Mesodermal cell (in vitro differentiated cells): Measurements from ENCODE around the gene SERPINI1. TPM values are rescaled to one million over a fixed set of nuclear protein-coding genes. Genes with fewer than 3 reads are reported as not detected.

Experiments
- H3K27ac ChIP-seq: 2 replicates; pipeline ENCODE4 v1.7.0; 2013; ENCODE audit warnings: mild to moderate bottlenecking, low read depth, low read length, moderate library complexity; ENCODE audit not compliant: severe bottlenecking
- H3K36me3 ChIP-seq: 2 replicates; pipeline ENCODE4 v1.7.1; 2013; ENCODE audit warnings: mild to moderate bottlenecking, low read length, moderate library complexity; ENCODE audit not compliant: control insufficient read depth, insufficient read depth
- H3K4me1 ChIP-seq: one replicate; pipeline ENCODE4 v1.7.1; 2013; ENCODE audit warnings: mild to moderate bottlenecking, low read length; ENCODE audit not compliant: insufficient read depth, control insufficient read depth, poor library complexity, severe bottlenecking
- H3K4me3 ChIP-seq: 2 replicates; pipeline ENCODE4 v1.7.0; 2013; ENCODE audit warnings: low read length, control low read depth, mild to moderate bottlenecking; ENCODE audit not compliant: insufficient read depth, poor library complexity, severe bottlenecking; ENCODE audit errors: extremely low read depth
- H3K9me3 ChIP-seq: 2 replicates; pipeline ENCODE4 v1.7.1; 2013; ENCODE audit warnings: mild to moderate bottlenecking, low read length, moderate library complexity; ENCODE audit not compliant: control insufficient read depth
- WGBS, 2 experiments: methylation state at CpG; one replicate each; pipeline ENCODE4 v1.1.5; 2013; ENCODE audit warnings: missing lambda C conversion rate in 2 of 2; ENCODE audit not compliant: insufficient coverage in 2 of 2; 5-methylcytosine and 5-hydroxymethylcytosine counted together
- polyA plus RNA-seq, 2 experiments: library from polyadenylated mRNA; stranded (reverse); fragments of 50-300 nt; gene quantifications; one replicate each; pipeline ENCODE4 v1.2.3, GENCODE V29; 2013

SERPINI1 gene
- 10.2 TPM for polyA plus RNA-seq (2013, experiment 1 of 2)
- polyA plus RNA-seq (2013, experiment 2 of 2) = 8.1 TPM

- Histone ChIP-seq H3K4me1 (peaks cover 4% of the 10 kb centered on the region), H3K4me3 (peak within 1 kb of the TSS; percentile 95), H3K27ac (peak within 1 kb of the TSS; percentile 90), H3K36me3 (peaks cover 3% of the 10 kb centered on the region), H3K9me3 (no peaks in the 10 kb centered on the region)
- WGBS, 2 experiments = 0% methylated on average over 28 to 31 of the region's 37 CpGs
Measured at GRCh38 chr3:167735233-167736138, at the start of gene SERPINI1. TSS of gene SERPINI1 (plus strand) at chr3:167735721. CDS start at chr3:167789129, 53,408 bp downstream.

- Histone ChIP-seq H3K4me3 (no peak overlapping the region), H3K9me3 (no peaks in the 10 kb centered on the region), H3K36me3 (peaks cover 38% of the 10 kb centered on the region), H3K4me1 (no peaks in the 10 kb centered on the region), H3K27ac (no peak overlapping the region)
- no CpG with 5 or more reads among the region's 3 CpGs for WGBS, 2 experiments
Measured at GRCh38 chr3:167691366-167691765, 44.2 kb upstream of the SERPINI1 start.

- no peaks in the 10 kb centered on the region for H3K4me1 ChIP-seq
- WGBS, 2 experiments = 100% methylated on average over 1 of the region's 2 CpGs; no CpG with 5 or more reads in 1 of the 2 experiments
- no peaks in the 10 kb centered on the region for H3K9me3 ChIP-seq
- no peak overlapping the region for H3K4me3 ChIP-seq
- no peak overlapping the region for H3K27ac ChIP-seq
- peaks cover 47% of the 10 kb centered on the region for H3K36me3 ChIP-seq
Measured at GRCh38 chr3:167694121-167694520, 41.4 kb upstream of the SERPINI1 start.

- H3K27ac ChIP-seq = no peak overlapping the region
- 83% methylated on average over 1 of the region's 4 CpGs; no CpG with 5 or more reads in 1 of the 2 experiments for WGBS, 2 experiments
- no peak overlapping the region for H3K4me3 ChIP-seq
- peaks cover 55% of the 10 kb centered on the region for H3K36me3 ChIP-seq
- H3K9me3 ChIP-seq = no peaks in the 10 kb centered on the region
- H3K4me1 ChIP-seq = no peaks in the 10 kb centered on the region
Measured at GRCh38 chr3:167700046-167700445, 35.5 kb upstream of the SERPINI1 start.

- Histone ChIP-seq H3K4me3 (no peak overlapping the region), H3K27ac (no peak overlapping the region), H3K9me3 (no peaks in the 10 kb centered on the region), H3K36me3 (peaks cover 51% of the 10 kb centered on the region), H3K4me1 (no peaks in the 10 kb centered on the region)
- WGBS, 2 experiments = no CpG with 5 or more reads among the region's 2 CpGs
Measured at GRCh38 chr3:167700926-167701325, 34.6 kb upstream of the SERPINI1 start.

GRCh38 chr3:167705840-167706239, 29.7 kb upstream of the SERPINI1 start:
- H3K4me3 ChIP-seq = no peak overlapping the region
- H3K4me1 ChIP-seq = peaks cover 5% of the 10 kb centered on the region
- 93% methylated on average over 2 of the region's 2 CpGs; no CpG with 5 or more reads in 1 of the 2 experiments for WGBS, 2 experiments
- H3K27ac ChIP-seq = no peak overlapping the region
- no peaks in the 10 kb centered on the region for H3K9me3 ChIP-seq
- peaks cover 61% of the 10 kb centered on the region for H3K36me3 ChIP-seq

- Histone ChIP-seq H3K27ac (no peak overlapping the region), H3K9me3 (no peaks in the 10 kb centered on the region), H3K36me3 (peaks cover 50% of the 10 kb centered on the region), H3K4me1 (peaks cover 7% of the 10 kb centered on the region), H3K4me3 (no peak overlapping the region)
- 82 to 98% methylated on average over 4 of the region's 4 CpGs for WGBS, 2 experiments
Measured at GRCh38 chr3:167709690-167710089, 25.8 kb upstream of the SERPINI1 start.

GRCh38 chr3:167710552-167710951, 25.0 kb upstream of the SERPINI1 start:
- Histone ChIP-seq H3K27ac (no peak overlapping the region), H3K4me3 (no peak overlapping the region), H3K9me3 (no peaks in the 10 kb centered on the region), H3K36me3 (peaks cover 58% of the 10 kb centered on the region), H3K4me1 (peaks cover 7% of the 10 kb centered on the region)

- peaks cover 59% of the 10 kb centered on the region for H3K36me3 ChIP-seq
Measured at GRCh38 chr3:167711439-167711838, 24.1 kb upstream of the SERPINI1 start.

GRCh38 chr3:167712445-167712844, 23.1 kb upstream of the SERPINI1 start:
- no peak overlapping the region for H3K4me3 ChIP-seq
- no CpG with 5 or more reads among the region's 3 CpGs for WGBS, 2 experiments

More at GRCh38 chr3:167711439-167711838, 24.1 kb upstream of the SERPINI1 start:
- WGBS, 2 experiments = no CpG with 5 or more reads among the region's 1 CpG
- Histone ChIP-seq H3K27ac (no peak overlapping the region), H3K9me3 (no peaks in the 10 kb centered on the region), H3K4me3 (no peak overlapping the region), H3K4me1 (peaks cover 7% of the 10 kb centered on the region)

GRCh38 chr3:167714871-167715270, 20.6 kb upstream of the SERPINI1 start:
- Histone ChIP-seq H3K27ac (no peak overlapping the region), H3K9me3 (no peaks in the 10 kb centered on the region), H3K36me3 (peaks cover 56% of the 10 kb centered on the region), H3K4me3 (no peak overlapping the region), H3K4me1 (peaks cover 7% of the 10 kb centered on the region)
- no CpG with 5 or more reads among the region's 1 CpG for WGBS, 2 experiments

More at GRCh38 chr3:167712445-167712844, 23.1 kb upstream of the SERPINI1 start:
- Histone ChIP-seq H3K27ac (no peak overlapping the region), H3K9me3 (no peaks in the 10 kb centered on the region), H3K4me1 (peaks cover 7% of the 10 kb centered on the region), H3K36me3 (peaks cover 56% of the 10 kb centered on the region)
